ENCODE data around the gene GRIK3.

- TF ChIP-seq EZH2 (IDR thresholded peaks at IDR 0.05; ENCODE audit: low read length, unreplicated experiment) (no peak), CTCF (conservative IDR thresholded peaks at IDR 0.05; ENCODE audit: low read depth, low read length) (no peak)
Observed at GRCh38 chr1:36804669-36805314, 229.5 kb downstream of the GRIK3 start.
